ENCODE measurements around the gene DNAAF5.

Gene DNAAF5

GRCh38 chr7:726084-726853 lies at the start of gene DNAAF5:
Gene DNAAF5 (plus strand): TSS chr7:726699. CDS start chr7:726721, 22 bp downstream.
- DNase-seq: peak; percentile 49

- DNase-seq: no peak
Measured at GRCh38 chr7:676972-677385, 49.5 kb upstream of the DNAAF5 start.

- DNase-seq: no peak
Measured at GRCh38 chr7:680411-681127, 45.9 kb upstream of the DNAAF5 start.

GRCh38 chr7:681551-682307 lies 44.8 kb upstream of the DNAAF5 start:
- no peak for DNase-seq

GRCh38 chr7:682810-683209 lies 43.7 kb upstream of the DNAAF5 start:
- DNase-seq: no peak

GRCh38 chr7:683526-684205 lies 42.8 kb upstream of the DNAAF5 start:
- DNase-seq: no peak

DNA sequence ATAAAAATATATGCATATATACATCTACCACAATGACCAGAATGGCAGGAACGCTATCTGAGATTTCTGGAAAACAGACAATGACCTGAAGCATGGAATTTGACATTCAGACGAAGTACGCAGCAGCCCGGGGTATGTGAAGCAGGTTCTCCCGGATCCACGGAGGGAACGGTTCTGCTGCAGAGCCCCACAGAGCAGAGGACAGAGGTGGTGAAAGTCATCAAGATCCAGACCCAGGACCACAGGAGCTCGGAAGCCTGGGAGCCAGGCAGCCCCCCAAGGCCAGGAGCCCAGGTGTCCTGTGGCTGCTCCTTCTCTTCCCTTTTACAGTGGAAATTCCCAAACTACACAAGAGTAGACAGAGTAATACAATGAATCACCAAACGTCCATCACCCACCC lies 42.1 kb upstream of the DNAAF5 start:
- no peak for DNase-seq

GRCh38 chr7:685540-685939 lies 41.0 kb upstream of the DNAAF5 start:
- DNase-seq: no peak

- no peak for DNase-seq
Measured at GRCh38 chr7:690478-691360, 35.8 kb upstream of the DNAAF5 start.

GRCh38 chr7:691361-692045 lies 35.0 kb upstream of the DNAAF5 start:
- peak; percentile 10 for DNase-seq

GRCh38 chr7:693280-693679 lies 33.2 kb upstream of the DNAAF5 start:
- no peak for DNase-seq

- no peak for DNase-seq
Measured at GRCh38 chr7:696426-696811, 30.1 kb upstream of the DNAAF5 start.

DNA sequence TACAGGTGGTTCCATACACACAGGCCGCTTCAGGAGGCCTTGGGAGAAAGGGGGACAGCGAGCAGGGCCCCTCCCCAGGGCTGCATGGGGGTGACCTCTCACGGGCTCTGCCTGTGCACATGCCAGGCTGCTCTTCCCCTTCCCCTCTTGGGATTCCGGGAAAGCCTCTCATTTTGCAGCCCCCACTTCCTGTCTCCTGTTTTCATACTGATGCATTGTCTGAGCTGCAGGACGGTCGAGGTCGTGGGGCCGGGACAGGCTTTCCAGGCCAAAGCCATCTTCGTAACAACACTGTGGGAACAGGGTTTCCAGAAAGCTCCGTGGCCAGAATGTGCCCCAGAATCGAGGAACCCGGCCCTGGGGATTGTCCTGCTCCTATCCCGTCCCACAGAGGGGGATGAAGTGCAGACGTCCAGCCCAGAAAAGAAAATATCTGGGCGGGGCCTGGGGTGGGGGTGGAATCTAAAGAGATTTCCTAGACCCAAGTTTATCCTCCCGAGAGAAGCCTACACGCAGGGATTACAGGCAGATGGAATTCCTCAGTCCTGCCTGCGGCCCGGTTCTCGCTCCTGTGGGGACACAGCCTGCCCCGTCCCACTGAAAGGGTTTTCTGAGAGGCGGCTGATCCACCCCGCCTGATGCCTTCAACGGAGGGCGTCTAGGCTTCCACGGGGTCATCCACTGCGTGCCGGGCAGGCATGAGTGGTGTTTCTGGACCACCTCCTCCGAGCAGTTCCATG lies 29.5 kb upstream of the DNAAF5 start:
- DNase-seq: no peak

- no peak for DNase-seq
Measured at GRCh38 chr7:698515-699475, 27.7 kb upstream of the DNAAF5 start.

- DNase-seq: no peak
Measured at GRCh38 chr7:699476-700170, 26.9 kb upstream of the DNAAF5 start.

GRCh38 chr7:701086-701671 lies 25.3 kb upstream of the DNAAF5 start:
- DNase-seq: no peak

GRCh38 chr7:703049-703448 lies 23.4 kb upstream of the DNAAF5 start:
- DNase-seq: no peak

- DNase-seq: no peak
Measured at GRCh38 chr7:706721-707120, 19.8 kb upstream of the DNAAF5 start.
